Panc1 (cell line): ENCODE results near the gene SLC1A2. TPM values are rescaled to one million over a fixed set of nuclear protein-coding genes. Genes with fewer than 3 reads are reported as not detected.

Experiments
- ATAC-seq: fragments of 200-7000 bp; cut with Tn5 transposase; 2 replicates; pipeline ENCODE4 v1.9.1; 2020; ENCODE audit warnings: mild to moderate bottlenecking, moderate library complexity
- BruUV-seq: library from RNA; stranded (reverse); fragments of 400-500 nt; replicated peaks from 2 replicates; lab custom pipeline; 2021; lab: Mats Ljungman, UMichigan
- CTCF ChIA-PET: fragments of 300-600 bp; sonication (Branson Sonifier 250); formaldehyde crosslinking; loops from one replicate; lab custom pipeline; 2022; ENCODE audit warnings: antibody characterized with exemption; lab: Charles Lee
- POLR2A ChIA-PET: fragments of 300-600 bp; sonication (Branson Sonifier 250); formaldehyde crosslinking; loops from one replicate; lab custom pipeline; 2022; ENCODE audit warnings: antibody characterized with exemption; lab: Charles Lee
- DNase-seq: peaks from one replicate; pipeline ENCODE4 v3.0.0-alpha.2; 2010; ENCODE audit warnings: low read depth, low spot score
- H3K27ac ChIP-seq: 2 replicates; pipeline ENCODE4 v1.5.1; 2011; ENCODE audit warnings: mild to moderate bottlenecking, low read length, inconsistent platforms
- H3K27me3 ChIP-seq: fragments of 200-500 bp; sonication (Bioruptor generic); 2 replicates; pipeline ENCODE4 v1.6.0; 2014; ENCODE audit warnings: low read length, inconsistent platforms; ENCODE audit not compliant: control insufficient read depth, insufficient read depth
- H3K36me3 ChIP-seq: fragments of 200-500 bp; sonication (Bioruptor generic); 2 replicates; pipeline ENCODE4 v1.5.1; 2014; ENCODE audit warnings: inconsistent platforms, mild to moderate bottlenecking, low read length, moderate library complexity; ENCODE audit not compliant: control insufficient read depth, insufficient read depth
- H3K4me1 ChIP-seq: 2 replicates; pipeline ENCODE4 v1.5.1; 2011; ENCODE audit warnings: inconsistent platforms, mild to moderate bottlenecking, low read length, moderate library complexity; ENCODE audit not compliant: control insufficient read depth, insufficient read depth
- H3K4me3 ChIP-seq, 2 experiments: 2 replicates each; pipeline ENCODE4 v1.5.1; 2011 to 2012; ENCODE audit warnings: low read depth in 2 of 2, low read length in 2 of 2, mild to moderate bottlenecking in 2 of 2, inconsistent platforms in 1 of 2, moderate library complexity in 1 of 2
- H3K9me3 ChIP-seq: fragments of 200-500 bp; sonication (Bioruptor generic); 2 replicates; pipeline ENCODE4 v1.5.1; 2014; ENCODE audit warnings: low read depth, mild to moderate bottlenecking, inconsistent platforms, low read length, moderate library complexity; ENCODE audit not compliant: control insufficient read depth, insufficient read depth
- POLR2AphosphoS5 ChIP-seq: IDR thresholded peaks from 2 replicates; pipeline ENCODE4 v1.6.1; 2012; ENCODE audit warnings: mild to moderate bottlenecking, low read depth, low read length, moderate library complexity
- SIN3A ChIP-seq: IDR thresholded peaks from 2 replicates; pipeline ENCODE4 v1.6.1; 2012; ENCODE audit warnings: low read depth, mild to moderate bottlenecking, low read length, moderate library complexity, borderline replicate concordance; ENCODE audit not compliant: insufficient read depth
- TCF7L2 ChIP-seq: IDR thresholded peaks from 2 replicates; pipeline ENCODE4 v1.6.1; 2011; ENCODE audit warnings: mild to moderate bottlenecking, low read depth, low read length, inconsistent platforms
- in situ Hi-C: cut with HindIII; loops from 2 replicates; pipeline ENCODE4 v1.10.0; 2016; ENCODE audit warnings: low sequenced_read_pairs, low pct_unique_long_range_greater_than_20kb
- intact Hi-C: fragments of 100-400 bp; cut with micrococcal nuclease; formaldehyde crosslinking; loops from one replicate; pipeline ENCODE4 v1.10.0; 2022; ENCODE audit not compliant: unreplicated experiment
- total RNA-seq: library from RNA; stranded (reverse); gene quantifications from one replicate; pipeline ENCODE4 v1.2.1, GENCODE V29; 2021; ENCODE audit not compliant: unreplicated experiment
- TF ChIP-seq, protein P1 (sequence below): fragments of 450-650 bp; IDR thresholded peaks from 2 replicates; pipeline ENCODE4 v1.5.1; 2017; ENCODE audit warnings: mild to moderate bottlenecking
- TF ChIP-seq, protein P2 (sequence below), 2 experiments: IDR thresholded peaks; 2 replicates each; pipeline ENCODE4 v1.6.1; 2011 to 2012; ENCODE audit warnings: low read depth in 2 of 2, control low read depth in 1 of 2, low read length in 1 of 2, mild to moderate bottlenecking in 1 of 2, moderate library complexity in 1 of 2; ENCODE audit not compliant: insufficient read depth in 1 of 2

Gene SLC1A2
- total RNA-seq, 1 experiment from 2014 or later: 0.21 TPM

DNA sequence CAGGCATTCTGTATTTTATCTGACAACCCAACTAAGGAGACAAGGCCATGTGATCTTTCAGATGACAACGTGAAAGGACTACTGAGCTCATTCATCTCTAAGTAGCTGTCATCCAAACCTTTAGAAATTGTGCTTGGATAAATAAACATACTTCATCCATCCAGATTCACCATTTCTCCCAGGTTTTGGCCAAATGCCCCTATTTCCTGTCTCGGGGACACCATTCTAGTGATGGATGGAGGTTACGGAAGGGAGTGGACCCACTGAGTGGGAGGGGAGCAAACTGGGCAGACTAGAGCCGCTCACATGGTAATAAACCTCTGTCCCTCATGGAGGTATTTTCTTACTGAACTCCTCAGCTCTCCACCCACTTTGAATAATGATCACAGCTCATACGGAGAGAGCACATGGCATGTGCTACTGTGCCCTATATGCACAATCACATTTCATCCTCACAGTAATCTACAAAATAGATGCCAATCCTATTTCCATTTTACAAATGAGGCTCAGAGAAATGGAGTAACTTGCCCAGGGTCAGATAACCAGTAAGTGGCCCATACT lies 114.4 kb downstream of the SLC1A2 start:
- TF ChIP-seq SIN3A (no peak), POLR2AphosphoS5 (no peak), TCF7L2 (no peak)
- TF ChIP-seq, protein P1, sequence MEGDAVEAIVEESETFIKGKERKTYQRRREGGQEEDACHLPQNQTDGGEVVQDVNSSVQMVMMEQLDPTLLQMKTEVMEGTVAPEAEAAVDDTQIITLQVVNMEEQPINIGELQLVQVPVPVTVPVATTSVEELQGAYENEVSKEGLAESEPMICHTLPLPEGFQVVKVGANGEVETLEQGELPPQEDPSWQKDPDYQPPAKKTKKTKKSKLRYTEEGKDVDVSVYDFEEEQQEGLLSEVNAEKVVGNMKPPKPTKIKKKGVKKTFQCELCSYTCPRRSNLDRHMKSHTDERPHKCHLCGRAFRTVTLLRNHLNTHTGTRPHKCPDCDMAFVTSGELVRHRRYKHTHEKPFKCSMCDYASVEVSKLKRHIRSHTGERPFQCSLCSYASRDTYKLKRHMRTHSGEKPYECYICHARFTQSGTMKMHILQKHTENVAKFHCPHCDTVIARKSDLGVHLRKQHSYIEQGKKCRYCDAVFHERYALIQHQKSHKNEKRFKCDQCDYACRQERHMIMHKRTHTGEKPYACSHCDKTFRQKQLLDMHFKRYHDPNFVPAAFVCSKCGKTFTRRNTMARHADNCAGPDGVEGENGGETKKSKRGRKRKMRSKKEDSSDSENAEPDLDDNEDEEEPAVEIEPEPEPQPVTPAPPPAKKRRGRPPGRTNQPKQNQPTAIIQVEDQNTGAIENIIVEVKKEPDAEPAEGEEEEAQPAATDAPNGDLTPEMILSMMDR: no peak
- TF ChIP-seq, protein P2, sequence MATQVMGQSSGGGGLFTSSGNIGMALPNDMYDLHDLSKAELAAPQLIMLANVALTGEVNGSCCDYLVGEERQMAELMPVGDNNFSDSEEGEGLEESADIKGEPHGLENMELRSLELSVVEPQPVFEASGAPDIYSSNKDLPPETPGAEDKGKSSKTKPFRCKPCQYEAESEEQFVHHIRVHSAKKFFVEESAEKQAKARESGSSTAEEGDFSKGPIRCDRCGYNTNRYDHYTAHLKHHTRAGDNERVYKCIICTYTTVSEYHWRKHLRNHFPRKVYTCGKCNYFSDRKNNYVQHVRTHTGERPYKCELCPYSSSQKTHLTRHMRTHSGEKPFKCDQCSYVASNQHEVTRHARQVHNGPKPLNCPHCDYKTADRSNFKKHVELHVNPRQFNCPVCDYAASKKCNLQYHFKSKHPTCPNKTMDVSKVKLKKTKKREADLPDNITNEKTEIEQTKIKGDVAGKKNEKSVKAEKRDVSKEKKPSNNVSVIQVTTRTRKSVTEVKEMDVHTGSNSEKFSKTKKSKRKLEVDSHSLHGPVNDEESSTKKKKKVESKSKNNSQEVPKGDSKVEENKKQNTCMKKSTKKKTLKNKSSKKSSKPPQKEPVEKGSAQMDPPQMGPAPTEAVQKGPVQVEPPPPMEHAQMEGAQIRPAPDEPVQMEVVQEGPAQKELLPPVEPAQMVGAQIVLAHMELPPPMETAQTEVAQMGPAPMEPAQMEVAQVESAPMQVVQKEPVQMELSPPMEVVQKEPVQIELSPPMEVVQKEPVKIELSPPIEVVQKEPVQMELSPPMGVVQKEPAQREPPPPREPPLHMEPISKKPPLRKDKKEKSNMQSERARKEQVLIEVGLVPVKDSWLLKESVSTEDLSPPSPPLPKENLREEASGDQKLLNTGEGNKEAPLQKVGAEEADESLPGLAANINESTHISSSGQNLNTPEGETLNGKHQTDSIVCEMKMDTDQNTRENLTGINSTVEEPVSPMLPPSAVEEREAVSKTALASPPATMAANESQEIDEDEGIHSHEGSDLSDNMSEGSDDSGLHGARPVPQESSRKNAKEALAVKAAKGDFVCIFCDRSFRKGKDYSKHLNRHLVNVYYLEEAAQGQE (IDR thresholded peaks at IDR 0.05; ENCODE audit: insufficient read depth in 1 of 2, low read depth in 2 of 2, low read length in 1 of 2): no peak
- no peaks in the 10 kb centered on the region for H3K36me3 ChIP-seq
- no TSS peak for BruUV-seq
- DNase-seq (no peak), ATAC-seq (no peak)
- no peak overlapping the region for H3K4me3 ChIP-seq
- in situ Hi-C loops (no loop called here), intact Hi-C loops (no loop called here)
- CTCF ChIA-PET: interaction anchor here (0.9 to 1.0 kb wide), 2 partner anchors 60 to 77 kb away, joined by 3 read pairs; no protein-coding TSS in a partner anchor
- H3K4me1 ChIP-seq: peaks cover 5% of the 10 kb centered on the region; the same call in 1 of the 2 replicates
- no peak overlapping the region for H3K27ac ChIP-seq
- H3K27me3 ChIP-seq: no peaks in the 10 kb centered on the region
- POLR2A ChIA-PET: interaction anchor here (0.6 kb wide), 1 partner anchor 10 kb away, joined by 4 read pairs; no protein-coding TSS in a partner anchor
- no peaks in the 10 kb centered on the region for H3K9me3 ChIP-seq

DNA sequence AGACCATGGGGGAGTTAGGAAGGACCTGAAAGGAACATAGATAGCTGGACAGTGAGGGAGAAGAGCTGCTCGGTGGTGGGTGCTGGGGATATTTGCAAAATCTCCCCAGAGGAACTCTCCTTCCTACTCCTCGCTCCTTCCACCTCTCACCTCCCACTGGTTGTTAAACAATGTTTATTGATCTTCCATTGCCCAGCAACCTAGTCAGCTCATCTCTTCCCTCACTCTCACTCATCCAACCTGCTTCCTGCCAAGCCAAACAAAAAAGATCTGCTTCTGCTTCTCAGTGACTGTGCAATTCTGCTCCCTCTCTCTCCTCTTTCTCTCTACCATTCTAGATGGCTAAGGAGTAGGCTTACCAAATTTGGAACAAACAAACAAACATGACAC lies 115.0 kb downstream of the SLC1A2 start:
- BruUV-seq: no TSS peak
- TF ChIP-seq, protein P2 (IDR thresholded peaks at IDR 0.05; ENCODE audit: insufficient read depth in 1 of 2, low read depth in 2 of 2, low read length in 1 of 2): no peak
- no peak for TF ChIP-seq TCF7L2
- TF ChIP-seq POLR2AphosphoS5: no peak
- TF ChIP-seq SIN3A: no peak
- TF ChIP-seq, protein P1: no peak
- peaks cover 5% of the 10 kb centered on the region; the same call in 1 of the 2 replicates for H3K4me1 ChIP-seq
- no peaks in the 10 kb centered on the region for H3K36me3 ChIP-seq
- CTCF ChIA-PET: no interaction called here
- H3K27me3 ChIP-seq: no peaks in the 10 kb centered on the region
- ATAC-seq (no peak), DNase-seq (no peak)
- in situ Hi-C loops (no loop called here), intact Hi-C loops (no loop called here)
- no peak overlapping the region; the same call in 1 of the 2 replicates for H3K27ac ChIP-seq
- H3K4me3 ChIP-seq: no peak overlapping the region
- POLR2A ChIA-PET: no interaction called here
- H3K9me3 ChIP-seq: no peaks in the 10 kb centered on the region
